GM23338 (cell line): ENCODE measurements around the gene CHN2. TPM values are rescaled to one million over a fixed set of nuclear protein-coding genes. Genes with fewer than 3 reads are reported as not detected.

Source experiments
- ATAC-seq: fragments of 200-7000 bp; cut with Tn5 transposase; 3 replicates; pipeline ENCODE4 v1.9.1; 2020
- DNase-seq: peaks from one replicate; pipeline ENCODE4 v3.0.0-alpha.2; 2015; ENCODE audit warnings: low spot score
- H2AFZ ChIP-seq: fragments of 200-600 bp; sonication (generic); 2 replicates; pipeline ENCODE4 v1.8.0; 2016; ENCODE audit warnings: antibody characterized with exemption, mild to moderate bottlenecking, moderate library complexity
- H3F3A ChIP-seq: fragments of 200-600 bp; sonication (generic); replicated peaks from 2 replicates; pipeline ENCODE4 v1.8.0; 2017; ENCODE audit warnings: antibody characterized with exemption, mixed run types, low read depth
- H3K27ac ChIP-seq: fragments of 200-600 bp; sonication (generic); 2 replicates; pipeline ENCODE4 v1.6.1; 2016; ENCODE audit warnings: low read depth
- H3K27me3 ChIP-seq: fragments of 200-600 bp; sonication (generic); 2 replicates; pipeline ENCODE4 v1.8.0; 2016; ENCODE audit warnings: mild to moderate bottlenecking, mixed run types, moderate library complexity; ENCODE audit not compliant: insufficient read depth
- H3K36me3 ChIP-seq: fragments of 200-600 bp; sonication (generic); 2 replicates; pipeline ENCODE4 v1.8.0; 2016; ENCODE audit warnings: mild to moderate bottlenecking; ENCODE audit not compliant: insufficient read depth
- H3K4me1 ChIP-seq: fragments of 200-600 bp; sonication (generic); 2 replicates; pipeline ENCODE4 v1.8.0; 2016; ENCODE audit warnings: mild to moderate bottlenecking, moderate library complexity; ENCODE audit not compliant: insufficient read depth
- H3K4me2 ChIP-seq: fragments of 200-600 bp; sonication (generic); 2 replicates; pipeline ENCODE4 v1.7.1; 2017; ENCODE audit warnings: mixed run types
- H3K4me3 ChIP-seq: fragments of 200-600 bp; sonication (generic); 2 replicates; pipeline ENCODE4 v1.6.1; 2016; ENCODE audit warnings: mixed run types
- H3K79me2 ChIP-seq: fragments of 200-600 bp; sonication (generic); replicated peaks from 2 replicates; pipeline ENCODE4 v1.8.0; 2017; ENCODE audit warnings: mild to moderate bottlenecking; ENCODE audit not compliant: insufficient read depth
- H3K9me2 ChIP-seq: fragments of 200-600 bp; sonication (generic); 2 replicates; pipeline ENCODE4 v1.8.0; 2017; ENCODE audit not compliant: insufficient read depth
- H4K20me1 ChIP-seq: fragments of 200-600 bp; sonication (generic); replicated peaks from 2 replicates; pipeline ENCODE4 v1.8.0; 2017; ENCODE audit warnings: mild to moderate bottlenecking; ENCODE audit not compliant: insufficient read depth
- H3K27ac Mint-ChIP-seq: 2 replicates; pipeline ENCODE4 v1.8.0; 2020; ENCODE audit warnings: inconsistent platforms, mild to moderate bottlenecking, moderate library complexity, mixed read lengths
- H3K27me3 Mint-ChIP-seq: 3 replicates; pipeline ENCODE4 v1.8.0; 2022; ENCODE audit warnings: low read depth, mild to moderate bottlenecking, moderate library complexity, mixed read lengths, inconsistent platforms; ENCODE audit not compliant: insufficient read depth, poor library complexity
- H3K36me3 Mint-ChIP-seq: 3 replicates; pipeline ENCODE4 v1.8.0; 2021; ENCODE audit warnings: low read depth, mild to moderate bottlenecking, inconsistent platforms, moderate library complexity, mixed read lengths
- H3K4me1 Mint-ChIP-seq: 3 replicates; pipeline ENCODE4 v1.8.0; 2020; ENCODE audit warnings: mild to moderate bottlenecking, inconsistent platforms, mixed read lengths
- H3K4me3 Mint-ChIP-seq: 3 replicates; pipeline ENCODE4 v1.8.0; 2021; ENCODE audit warnings: moderate library complexity, mild to moderate bottlenecking, inconsistent platforms, mixed read lengths
- H3K9me3 Mint-ChIP-seq: 3 replicates; pipeline ENCODE4 v1.8.0; 2020; ENCODE audit warnings: moderate library complexity, mild to moderate bottlenecking, inconsistent platforms, mixed read lengths
- CREB1 ChIP-seq: fragments of 250-450 bp; sonication (Bioruptor Pico); IDR thresholded peaks from 2 replicates; pipeline ENCODE4 v1.5.0; 2020; ENCODE audit warnings: low read depth, mild to moderate bottlenecking, moderate library complexity
- CTCF ChIP-seq, 2 experiments: fragments of 200-600 bp in 1 of 2; sonication (generic) in 1 of 2; conservative IDR thresholded peaks; 2 replicates each; pipeline versions ENCODE4 v1.5.1 to v1.6.1; 2016 to 2017; ENCODE audit warnings: antibody characterized with exemption in 2 of 2, low read depth in 2 of 2, mild to moderate bottlenecking in 2 of 2, moderate library complexity in 1 of 2
- ETS1 ChIP-seq: IDR thresholded peaks from 2 replicates; pipeline ENCODE4 v1.6.1; 2016; ENCODE audit warnings: antibody characterized with exemption
- EZH2 ChIP-seq: fragments of 200-600 bp; sonication (generic); IDR thresholded peaks from one replicate; pipeline ENCODE4 v1.8.0; 2017; ENCODE audit warnings: antibody characterized with exemption, mild to moderate bottlenecking, low read depth; ENCODE audit not compliant: unreplicated experiment
- EZH2phosphoT487 ChIP-seq: fragments of 200-600 bp; sonication (generic); IDR thresholded peaks from one replicate; pipeline ENCODE4 v1.8.1; 2018; ENCODE audit warnings: antibody characterized with exemption; ENCODE audit not compliant: unreplicated experiment
- JUNB ChIP-seq: IDR thresholded peaks from one replicate; pipeline ENCODE4 v1.6.1; 2016; ENCODE audit warnings: antibody characterized with exemption; ENCODE audit not compliant: unreplicated experiment
- NANOG ChIP-seq: IDR thresholded peaks from 2 replicates; pipeline ENCODE4 v1.6.1; 2016; ENCODE audit warnings: antibody characterized with exemption, borderline replicate concordance
- REST ChIP-seq: IDR thresholded peaks from one replicate; pipeline ENCODE4 v1.6.1; 2018; ENCODE audit warnings: antibody characterized with exemption; ENCODE audit not compliant: unreplicated experiment
- STAT1 ChIP-seq: IDR thresholded peaks from one replicate; pipeline ENCODE4 v1.6.1; 2016; ENCODE audit warnings: antibody characterized with exemption; ENCODE audit not compliant: unreplicated experiment
- ZNF114 ChIP-seq: fragments of 250-450 bp; sonication (Bioruptor Pico); IDR thresholded peaks from 2 replicates; pipeline ENCODE4 v1.5.0; 2020; ENCODE audit warnings: mild to moderate bottlenecking, moderate library complexity
- ZNF331 ChIP-seq: fragments of 250-450 bp; sonication (Bioruptor Pico); IDR thresholded peaks from 2 replicates; pipeline ENCODE4 v1.5.0; 2020; ENCODE audit warnings: low read depth, mild to moderate bottlenecking, moderate library complexity
- polyA plus RNA-seq: library from polyadenylated mRNA; unstranded; fragments of >200 nt; fragmentation: Nextera tagmentation; extraction: Ambion mirVana; gene quantifications from 2 replicates; pipeline ENCODE4 v1.2.1, GENCODE V29; 2016
- total RNA-seq: library from RNA; depleted of rRNA; stranded (reverse); fragments of >200 nt; shearing (Covaris generic); gene quantifications from 2 replicates; pipeline ENCODE4 v1.2.3, GENCODE V29; 2014

Gene CHN2
- total and polyA plus RNA-seq, 2 experiments from 2014 or later, result 6.1 to 7.5 TPM

DNA sequence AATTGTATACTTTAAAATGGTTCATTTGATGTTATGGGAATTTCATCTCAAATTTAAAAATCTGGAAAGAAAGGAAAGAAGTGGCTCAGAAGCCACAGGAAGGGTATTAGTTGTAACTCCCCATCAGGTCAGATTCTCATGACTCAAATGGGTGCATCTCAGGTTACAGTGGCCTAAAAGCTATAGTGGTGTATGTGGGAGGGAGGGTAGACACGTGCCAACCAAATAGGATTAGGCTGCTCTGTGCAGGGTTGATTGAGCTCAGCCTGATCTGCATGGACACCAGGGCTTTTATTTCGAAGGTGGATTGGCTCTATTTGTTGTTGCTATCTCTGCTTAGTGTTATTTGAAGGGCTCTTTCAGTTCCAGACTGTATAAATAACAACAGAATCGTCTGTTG lies 247.6 kb downstream of the CHN2 start:
- ATAC-seq, result peak; percentile 99
- Histone ChIP-seq H3K4me3 (no peak overlapping the region), H3K4me1 (peaks cover 7% of the 10 kb centered on the region), H3K79me2 (no peaks in the 10 kb centered on the region), H3F3A (no peaks in the 10 kb centered on the region), H2AFZ (no peak overlapping the region), H4K20me1 (0 out of 2 replicates have a peak, but pooled peaks cover 3% of the 10 kb centered on the region), H3K4me2 (no peak overlapping the region), H3K27me3 (no peaks in the 10 kb centered on the region), H3K9me2 (no peaks in the 10 kb centered on the region), H3K27ac (no peak overlapping the region), H3K36me3 (no peaks in the 10 kb centered on the region)
- Mint-ChIP-seq H3K4me3 (no peak overlapping the region), H3K4me1 (peaks cover 26% of the 10 kb centered on the region), H3K9me3 (no peaks in the 10 kb centered on the region), H3K27me3 (no peaks in the 10 kb centered on the region), H3K36me3 (no peaks in the 10 kb centered on the region), H3K27ac (no peak overlapping the region)
- TF ChIP-seq ZNF114 (CRISPR knock-in tag) (no peak), ETS1 (no peak), REST (no peak)
- peak; percentile 68 for DNase-seq

GRCh38 chr7:29443552-29443951 lies 249.0 kb downstream of the CHN2 start:
- no peak for DNase-seq
- peaks cover 26% of the 10 kb centered on the region for H3K4me1 Mint-ChIP-seq
- no peaks in the 10 kb centered on the region for H3K27me3 Mint-ChIP-seq
- Histone ChIP-seq H3K79me2 (no peaks in the 10 kb centered on the region), H2AFZ (no peak overlapping the region), H3K9me2 (no peaks in the 10 kb centered on the region), H3K4me3 (no peak overlapping the region), H3F3A (no peaks in the 10 kb centered on the region), H4K20me1 (0 out of 2 replicates have a peak, but pooled peaks cover 3% of the 10 kb centered on the region), H3K36me3 (no peaks in the 10 kb centered on the region), H3K4me2 (no peak overlapping the region), H3K4me1 (peaks cover 7% of the 10 kb centered on the region), H3K27me3 (no peaks in the 10 kb centered on the region), H3K27ac (no peak overlapping the region)
- H3K4me3 Mint-ChIP-seq, result no peak overlapping the region
- H3K9me3 Mint-ChIP-seq, result no peaks in the 10 kb centered on the region
- ATAC-seq, result no peak
- no peaks in the 10 kb centered on the region for H3K36me3 Mint-ChIP-seq
- H3K27ac Mint-ChIP-seq, result no peak overlapping the region
- TF ChIP-seq STAT1 (no peak), ZNF331 (CRISPR knock-in tag) (no peak), EZH2phosphoT487 (no peak), CREB1 (CRISPR knock-in tag) (no peak), NANOG (no peak), REST (no peak), CTCF (conservative IDR thresholded peaks at IDR 0.05; ENCODE audit: low read depth in 2 of 2) (no peak), JUNB (no peak), EZH2 (no peak)
